Measurements from ENCODE around the gene ZNF280B.

- no peak for TF ChIP-seq EZH2 (IDR thresholded peaks at IDR 0.05; ENCODE audit: borderline replicate concordance, insufficient read depth, low read depth, low read length, poor library complexity, severe bottlenecking)
- TF ChIP-seq, protein P1, sequence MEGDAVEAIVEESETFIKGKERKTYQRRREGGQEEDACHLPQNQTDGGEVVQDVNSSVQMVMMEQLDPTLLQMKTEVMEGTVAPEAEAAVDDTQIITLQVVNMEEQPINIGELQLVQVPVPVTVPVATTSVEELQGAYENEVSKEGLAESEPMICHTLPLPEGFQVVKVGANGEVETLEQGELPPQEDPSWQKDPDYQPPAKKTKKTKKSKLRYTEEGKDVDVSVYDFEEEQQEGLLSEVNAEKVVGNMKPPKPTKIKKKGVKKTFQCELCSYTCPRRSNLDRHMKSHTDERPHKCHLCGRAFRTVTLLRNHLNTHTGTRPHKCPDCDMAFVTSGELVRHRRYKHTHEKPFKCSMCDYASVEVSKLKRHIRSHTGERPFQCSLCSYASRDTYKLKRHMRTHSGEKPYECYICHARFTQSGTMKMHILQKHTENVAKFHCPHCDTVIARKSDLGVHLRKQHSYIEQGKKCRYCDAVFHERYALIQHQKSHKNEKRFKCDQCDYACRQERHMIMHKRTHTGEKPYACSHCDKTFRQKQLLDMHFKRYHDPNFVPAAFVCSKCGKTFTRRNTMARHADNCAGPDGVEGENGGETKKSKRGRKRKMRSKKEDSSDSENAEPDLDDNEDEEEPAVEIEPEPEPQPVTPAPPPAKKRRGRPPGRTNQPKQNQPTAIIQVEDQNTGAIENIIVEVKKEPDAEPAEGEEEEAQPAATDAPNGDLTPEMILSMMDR (IDR thresholded peaks at IDR 0.05), result no peak
Measured at GRCh38 chr22:22556995-22557925, 48.7 kb upstream of the ZNF280B start.
